A549 (cell line): ENCODE results near the gene SAG. TPM values are rescaled to one million over a fixed set of nuclear protein-coding genes. Genes with fewer than 3 reads are reported as not detected.

Experiments used
- ATAC-seq, 2 experiments: fragments of 200-7000 bp in 1 of 2; fragments of >200 bp in 1 of 2; cut with Nextera tagmentation in 1 of 2; cut with Tn5 transposase in 1 of 2; 3 replicates each; pipeline versions ENCODE4 v1.8.0 to v1.9.1; 2018 to 2020; ENCODE audit warnings: mild to moderate bottlenecking in 1 of 2, moderate library complexity in 1 of 2
- CTCF ChIA-PET: fragments of 300-600 bp; sonication (Branson Sonifier 250); formaldehyde crosslinking; extraction: SDS; loops from one replicate; lab custom pipeline; 2021; ENCODE audit warnings: antibody characterized with exemption, inconsistent platforms; lab: Yijun Ruan, JAX
- POLR2A ChIA-PET: fragments of 350-600 bp; formaldehyde crosslinking; extraction: SDS; loops from one replicate; lab custom pipeline; 2021; ENCODE audit warnings: antibody characterized with exemption, inconsistent platforms; lab: Yijun Ruan, JAX
- DNase-seq, 2 experiments: peaks; one replicate each; pipeline versions ENCODE4 v3.0.0 to v3.0.0-alpha.2; 2011 to 2016; ENCODE audit warnings: low read depth in 1 of 2, low spot score in 1 of 2
- FAIRE-seq: peaks from 2 replicates; lab custom pipeline; 2011; peaks lifted over from hg19 to GRCh38; lab: Jason Lieb, UNC
- H3K27ac ChIP-seq, 2 experiments: fragments of >200 bp; sonication (Bioruptor Twin); formaldehyde crosslinking; 3 replicates each; pipeline ENCODE4 v1.5.1; 2016 to 2017
- H3K4me1 ChIP-seq: fragments of >200 bp; sonication (Bioruptor Twin); formaldehyde crosslinking; 3 replicates; pipeline ENCODE4 v1.6.1; 2016
- H3K4me2 ChIP-seq: fragments of >200 bp; sonication (Bioruptor Twin); formaldehyde crosslinking; 3 replicates; pipeline ENCODE4 v1.6.1; 2016
- H3K4me3 ChIP-seq: fragments of >200 bp; sonication (Bioruptor Twin); formaldehyde crosslinking; 3 replicates; pipeline ENCODE4 v1.5.1; 2016
- H3K9me3 ChIP-seq: fragments of >200 bp; sonication (Bioruptor Twin); formaldehyde crosslinking; 3 replicates; pipeline ENCODE4 v1.6.1; 2016
- ATOH8 ChIP-seq: fragments of 250-450 bp; sonication (Bioruptor Pico); IDR thresholded peaks from 2 replicates; pipeline ENCODE4 v1.5.0; 2020; ENCODE audit warnings: low read depth, mild to moderate bottlenecking, moderate library complexity
- BCL3 ChIP-seq: fragments of >200 bp; sonication (Bioruptor Twin); formaldehyde crosslinking; IDR thresholded peaks from 3 replicates; pipeline ENCODE4 v1.6.1; 2016
- CBX2 ChIP-seq: fragments of 200-600 bp; sonication (generic); IDR thresholded peaks from 2 replicates; pipeline ENCODE4 v1.6.1; 2016; ENCODE audit warnings: low read depth, mild to moderate bottlenecking, borderline replicate concordance
- CBX8 ChIP-seq: fragments of 200-600 bp; sonication (generic); IDR thresholded peaks from 2 replicates; pipeline ENCODE4 v1.6.1; 2016
- CHD4 ChIP-seq: fragments of 200-600 bp; sonication (generic); IDR thresholded peaks from 2 replicates; pipeline ENCODE4 v1.6.1; 2016; ENCODE audit warnings: antibody characterized with exemption, mild to moderate bottlenecking, borderline replicate concordance
- EHF ChIP-seq: fragments of 250-450 bp; sonication (Bioruptor Pico); IDR thresholded peaks from 2 replicates; pipeline ENCODE4 v1.5.0; 2020; ENCODE audit warnings: mild to moderate bottlenecking
- EHMT2 ChIP-seq: fragments of 200-600 bp; sonication (generic); IDR thresholded peaks from 2 replicates; pipeline ENCODE4 v1.6.1; 2016; ENCODE audit warnings: antibody characterized with exemption, low read depth, mild to moderate bottlenecking, moderate library complexity
- FOSB ChIP-seq: fragments of 250-450 bp; sonication (Bioruptor Pico); IDR thresholded peaks from 2 replicates; pipeline ENCODE4 v1.5.0; 2020; ENCODE audit warnings: mild to moderate bottlenecking, moderate library complexity
- FOXS1 ChIP-seq: fragments of 250-450 bp; sonication (Bioruptor Pico); IDR thresholded peaks from 2 replicates; pipeline ENCODE4 v1.5.0; 2020; ENCODE audit warnings: mild to moderate bottlenecking, moderate library complexity
- GATA3 ChIP-seq: IDR thresholded peaks from 2 replicates; pipeline ENCODE4 v1.6.1; 2012; ENCODE audit warnings: borderline replicate concordance
- HDAC2 ChIP-seq: fragments of 200-600 bp; sonication (generic); IDR thresholded peaks from 2 replicates; pipeline ENCODE4 v1.6.1; 2016
- HOXA7 ChIP-seq: fragments of 250-450 bp; sonication (Bioruptor Pico); IDR thresholded peaks from 2 replicates; pipeline ENCODE4 v1.5.0; 2020; ENCODE audit warnings: mild to moderate bottlenecking, moderate library complexity
- MAZ ChIP-seq: fragments of 150-350 bp; IDR thresholded peaks from 2 replicates; pipeline ENCODE4 v1.6.1; 2014; ENCODE audit warnings: antibody characterized with exemption, low read depth, low read length, borderline replicate concordance
- NFE2L2 ChIP-seq: fragments of 150-350 bp; conservative IDR thresholded peaks from 2 replicates; pipeline ENCODE4 v1.6.1; 2014; ENCODE audit warnings: low read length
- NPAS2 ChIP-seq: fragments of 250-450 bp; sonication (Bioruptor Pico); IDR thresholded peaks from 2 replicates; pipeline ENCODE4 v1.8.0; 2022; ENCODE audit warnings: mild to moderate bottlenecking, moderate library complexity, borderline replicate concordance
- PBX3 ChIP-seq: IDR thresholded peaks from 2 replicates; pipeline ENCODE4 v1.6.1; 2012
- PHF8 ChIP-seq: fragments of 200-600 bp; sonication (generic); IDR thresholded peaks from 2 replicates; pipeline ENCODE4 v1.6.1; 2016; ENCODE audit warnings: low read depth, mild to moderate bottlenecking, antibody characterized with exemption, moderate library complexity, borderline replicate concordance
- RAD21 ChIP-seq, 2 experiments: fragments of >200 bp in 1 of 2; sonication (Bioruptor Twin) in 1 of 2; formaldehyde crosslinking in 1 of 2; IDR thresholded peaks in 1 of 2; conservative IDR thresholded peaks in 1 of 2; 2 replicates in 1 of 2; 3 replicates in 1 of 2; pipeline ENCODE4 v1.6.1; 2012 to 2018; ENCODE audit warnings: inconsistent platforms in 1 of 2
- RARB ChIP-seq: fragments of 250-450 bp; sonication (Bioruptor Pico); IDR thresholded peaks from 2 replicates; pipeline ENCODE4 v1.8.0; 2021; ENCODE audit warnings: mild to moderate bottlenecking, moderate library complexity
- USF2 ChIP-seq: fragments of 450-650 bp; IDR thresholded peaks from 2 replicates; pipeline ENCODE4 v1.6.1; 2014; ENCODE audit warnings: antibody characterized with exemption
- ZNF302 ChIP-seq: fragments of 250-450 bp; sonication (Bioruptor Pico); IDR thresholded peaks from 2 replicates; pipeline ENCODE4 v1.9.0; 2021; ENCODE audit warnings: inconsistent platforms, mild to moderate bottlenecking, moderate library complexity
- ZSCAN20 ChIP-seq: fragments of 250-450 bp; sonication (Bioruptor Pico); IDR thresholded peaks from 2 replicates; pipeline ENCODE4 v1.8.0; 2022; ENCODE audit warnings: mild to moderate bottlenecking, moderate library complexity
- WGBS: methylation state at CpG from one replicate; pipeline ENCODE4 v1.1.6; 2017; ENCODE audit errors: missing lambda C conversion rate; 5-methylcytosine and 5-hydroxymethylcytosine counted together
- polyA plus RNA-seq, 4 experiments: library from polyadenylated mRNA; depleted of rRNA in 3 of 4; stranded (reverse); fragments of >200 nt; fragmentation: RNase III in 1 of 4; extraction: RNeasy Plus Mini Kit Qiagen cat#74134 plus additional on column Dnase treatment in 1 of 4; gene quantifications; 2 replicates in 3 of 4; 3 replicates in 1 of 4; pipeline ENCODE4 v1.2.3, GENCODE V29; 2011 to 2017
- TF ChIP-seq, protein P1 (sequence below): IDR thresholded peaks from 2 replicates; pipeline ENCODE4 v1.6.1; 2012; ENCODE audit warnings: low read depth, borderline replicate concordance

The SAG gene
- polyA plus RNA-seq, 2 of the 4 experiments (the other 2 are of a cell fraction), result not detected

GRCh38 chr2:233295891-233296290 is 11.7 kb upstream of the SAG start:
- no peak overlapping the region for H3K4me3 ChIP-seq
- H3K4me1 ChIP-seq, result no peaks in the 10 kb centered on the region
- no peaks in the 10 kb centered on the region for H3K9me3 ChIP-seq
- TF ChIP-seq FOXS1 (CRISPR knock-in tag) (no peak), ZSCAN20 (no peak), HDAC2 (no peak), RARB (CRISPR knock-in tag) (no peak), CHD4 (no peak)
- TF ChIP-seq, all 56 proteins: peak for 0
- DNase-seq (no peak), FAIRE-seq (no peak), ATAC-seq (no peak)
- H3K27ac ChIP-seq, result no peak overlapping the region; a peak in 1 of 6 replicates
- ChIA-PET CTCF (interaction anchor here (0.6 to 0.9 kb wide), 2 partner anchors 20 to 570 kb away, joined by 4 read pairs; no protein-coding TSS in a partner anchor), POLR2A (interaction anchor here (0.5 to 0.6 kb wide), 2 partner anchors 118 to 211 kb away, joined by 3 to 4 read pairs; no protein-coding TSS in a partner anchor)
- WGBS, result 79% methylated on average over 5 of the region's 5 CpGs
- H3K4me2 ChIP-seq, result no peak overlapping the region

DNA sequence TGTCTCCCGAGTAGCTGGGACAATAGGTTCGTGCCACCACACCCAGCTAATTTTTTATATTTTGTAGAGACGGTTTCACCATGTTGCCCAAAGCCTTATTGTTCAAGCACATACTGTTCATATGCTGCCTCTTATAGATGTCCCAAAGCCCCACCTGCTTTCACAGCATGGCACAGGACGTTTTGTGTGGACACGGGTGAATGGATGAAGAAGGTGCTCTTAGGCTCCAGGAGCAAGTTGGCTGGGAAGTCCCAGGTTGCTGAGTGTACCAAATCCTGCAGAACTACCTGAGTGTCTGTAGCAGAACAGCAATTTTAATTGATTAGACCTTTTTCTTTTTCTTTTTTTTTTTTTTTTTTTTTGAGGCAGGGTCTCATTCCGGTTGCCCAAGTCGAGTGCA is 10.5 kb upstream of the SAG start:
- no peak for FAIRE-seq
- CTCF ChIA-PET, result no interaction called here
- no peaks in the 10 kb centered on the region for H3K9me3 ChIP-seq
- H3K4me2 ChIP-seq, result no peak overlapping the region
- TF ChIP-seq HDAC2, result no peak
- no peak for TF ChIP-seq MAZ
- no peak for TF ChIP-seq BCL3
- TF ChIP-seq RAD21 (conservative IDR thresholded peaks at IDR 0.05 in 1 of 2, IDR thresholded peaks at IDR 0.05 in 1 of 2), result no peak
- no peak for TF ChIP-seq EHMT2
- no peak for TF ChIP-seq USF2
- TF ChIP-seq NFE2L2, result no peak
- TF ChIP-seq EHF, result no peak
- TF ChIP-seq NPAS2 (CRISPR knock-in tag), result no peak
- no peak for TF ChIP-seq FOXS1 (CRISPR knock-in tag)
- no peak for TF ChIP-seq GATA3
- no peak for TF ChIP-seq FOSB
- TF ChIP-seq, all 56 proteins: peak for 0
- H3K4me3 ChIP-seq, result no peak overlapping the region
- 89% methylated on average over 7 of the region's 7 CpGs for WGBS
- ATAC-seq (no peak), DNase-seq (no peak)
- H3K4me1 ChIP-seq, result no peaks in the 10 kb centered on the region
- POLR2A ChIA-PET, result no interaction called here
- no peak overlapping the region; a peak in 1 of 6 replicates for H3K27ac ChIP-seq

- WGBS, result 74% methylated on average over 4 of the region's 4 CpGs
- no peaks in the 10 kb centered on the region for H3K9me3 ChIP-seq
- no peak for ATAC-seq
- H3K4me1 ChIP-seq, result no peaks in the 10 kb centered on the region
- H3K4me2 ChIP-seq, result no peak overlapping the region
- TF ChIP-seq HOXA7 (CRISPR knock-in tag) (no peak), PHF8 (no peak)
- TF ChIP-seq, protein P1, sequence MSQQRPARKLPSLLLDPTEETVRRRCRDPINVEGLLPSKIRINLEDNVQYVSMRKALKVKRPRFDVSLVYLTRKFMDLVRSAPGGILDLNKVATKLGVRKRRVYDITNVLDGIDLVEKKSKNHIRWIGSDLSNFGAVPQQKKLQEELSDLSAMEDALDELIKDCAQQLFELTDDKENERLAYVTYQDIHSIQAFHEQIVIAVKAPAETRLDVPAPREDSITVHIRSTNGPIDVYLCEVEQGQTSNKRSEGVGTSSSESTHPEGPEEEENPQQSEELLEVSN, result no peak
- ChIA-PET CTCF (no interaction called here), POLR2A (no interaction called here)
- H3K27ac ChIP-seq, result 0 out of 6 replicates have a peak overlapping the region, but pooled peaks of 1 of the 2 experiments have one; percentile 13
- no peak overlapping the region for H3K4me3 ChIP-seq
- DNase-seq, result no peak
- no peak for FAIRE-seq
Observed at GRCh38 chr2:233300401-233300800, 7.2 kb upstream of the SAG start.

DNA sequence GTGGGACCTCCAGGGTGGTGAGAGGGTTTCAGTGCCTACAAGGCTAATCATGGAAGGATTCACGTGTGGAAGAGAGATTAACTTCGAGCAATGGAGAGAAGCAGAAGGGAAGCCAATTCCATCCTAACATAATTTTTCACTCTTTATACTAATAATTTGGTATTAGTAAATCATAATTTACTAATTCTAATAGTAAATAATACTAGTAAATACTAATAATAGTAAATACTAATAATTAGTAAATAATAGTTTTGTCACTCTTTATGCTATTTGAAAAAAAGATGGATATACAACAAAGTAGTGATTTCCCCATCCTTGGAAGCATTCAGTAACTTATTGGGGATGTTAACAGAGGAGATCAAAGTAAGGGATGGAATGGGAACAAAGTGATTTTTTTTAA is 6.4 kb upstream of the SAG start:
- H3K9me3 ChIP-seq, result no peaks in the 10 kb centered on the region
- WGBS, result 94% methylated on average over 2 of the region's 2 CpGs
- ATAC-seq (no peak), FAIRE-seq (no peak), DNase-seq (no peak)
- POLR2A ChIA-PET, result no interaction called here
- TF ChIP-seq PBX3 (no peak), CBX2 (no peak), CBX8 (no peak), HDAC2 (no peak), GATA3 (no peak), EHF (no peak), ATOH8 (CRISPR knock-in tag) (no peak), RAD21 (conservative IDR thresholded peaks at IDR 0.05 in 1 of 2, IDR thresholded peaks at IDR 0.05 in 1 of 2) (no peak), ZNF302 (CRISPR knock-in tag) (no peak)
- H3K4me2 ChIP-seq, result no peak overlapping the region
- CTCF ChIA-PET, result interaction anchor here (2.4 kb wide), 1 partner anchor 49 kb away, joined by 5 read pairs; no protein-coding TSS in a partner anchor
- H3K4me3 ChIP-seq, result no peak overlapping the region
- no peaks in the 10 kb centered on the region for H3K4me1 ChIP-seq
- no peak overlapping the region for H3K27ac ChIP-seq
